Cardiac septum (tissue), 1 donor: ENCODE results near the gene EPB41L4B. TPM values are rescaled to one million over a fixed set of nuclear protein-coding genes. Genes with fewer than 3 reads are reported as not detected.
"Not testable (repeated sequence)": the region's sequence is repeated elsewhere in the genome, so short reads cannot be mapped to it uniquely, and the experiment has no call there.

ENCODE experiments used
- DNase-seq: peaks from one replicate; pipeline ENCODE4 v3.0.0-alpha.2; 2020; ENCODE audit warnings: low spot score
- intact Hi-C: fragments of 100-400 bp; cut with DNase I; formaldehyde crosslinking; loops from one replicate; pipeline ENCODE4 v1.14.0; 2022
- long read RNA-seq: library from polyadenylated mRNA; unstranded; transcript quantifications from one replicate; pipeline ENCODE4 v2.0.0, GENCODE V29; 2021
- total RNA-seq: library from RNA; stranded (reverse); fragmentation: NEBNext Ultra II Directional; extraction: Animal tissue kit (Norgen Biotek cat#: 25700); gene quantifications from one replicate; pipeline ENCODE4 v1.2.1, GENCODE V29; 2021
- donor health status: DM: no; HTN: no; CAD: no.

The EPB41L4B gene
- 1.5 TPM for total RNA-seq
- long read RNA-seq, partial matches to known transcripts = 0 of 1 reads
- long read RNA-seq, other reads (novel, unspliced or antisense) = 1 of 1 reads

DNA sequence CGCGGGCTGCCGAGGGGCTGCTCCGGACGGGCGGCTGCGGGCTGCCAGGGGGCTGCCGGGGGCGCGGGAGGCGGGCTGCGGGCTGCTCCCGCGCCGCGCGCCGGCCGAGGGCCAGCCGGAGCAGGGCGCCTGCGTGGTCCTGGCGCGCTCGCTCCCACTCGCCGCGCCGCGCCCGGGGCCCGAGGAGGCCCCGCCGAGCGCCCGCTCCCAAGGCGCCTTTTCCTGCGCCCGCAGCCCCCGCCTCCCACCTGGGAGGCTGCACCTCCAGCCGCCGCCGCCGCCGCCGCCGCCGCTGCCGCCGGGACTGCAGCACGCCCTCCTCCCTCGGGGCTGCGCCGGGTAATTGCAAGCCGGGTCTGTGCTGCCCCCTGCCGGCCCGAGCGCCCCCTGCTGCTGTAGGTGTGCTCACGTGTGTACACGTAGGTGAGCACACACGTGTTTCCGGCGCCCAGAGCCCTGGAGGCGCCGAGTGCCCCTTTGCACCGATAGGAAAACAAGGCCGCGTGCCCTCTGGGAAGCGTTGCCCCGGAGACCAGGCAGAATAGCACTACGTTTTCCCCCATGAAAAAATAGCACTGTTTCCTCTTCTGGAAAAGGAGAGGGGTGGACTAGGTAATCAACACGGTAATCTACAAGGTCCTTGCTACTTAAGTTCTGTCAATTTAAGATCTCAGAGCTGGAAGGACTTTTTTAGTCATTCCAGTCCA, at the start of gene EPB41L4B:
Gene EPB41L4B (minus strand): TSS at position 318 of the 707 bp plus-strand sequence. CDS start 613 bp downstream, outside the sequence.
- peak; percentile 90 for DNase-seq
- intact Hi-C loops = loop anchor here (2.0 kb wide), 1 partner anchor 76 kb away; no protein-coding TSS in a partner anchor

DNA sequence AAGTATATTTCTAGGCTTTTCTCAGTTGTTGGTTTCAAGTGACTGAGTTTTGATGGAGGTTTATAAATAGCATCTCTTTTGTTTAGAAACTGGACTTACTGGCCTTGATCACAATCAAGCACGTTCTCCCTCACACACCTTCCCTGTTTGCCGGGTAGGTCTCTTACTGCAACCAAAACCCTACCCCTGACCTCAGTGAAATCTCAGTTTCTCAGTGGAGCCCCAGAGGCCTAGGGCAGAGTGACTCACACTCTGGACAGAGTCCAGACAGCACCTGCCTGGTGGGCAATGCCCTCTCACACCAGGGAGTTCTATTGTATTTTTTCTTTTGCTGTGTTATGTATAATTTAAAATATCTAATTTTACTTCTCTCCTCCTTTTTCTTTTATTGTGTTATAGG, 48.4 kb upstream of the EPB41L4B start:
- intact Hi-C loops = no loop called here
- no peak for DNase-seq

DNA sequence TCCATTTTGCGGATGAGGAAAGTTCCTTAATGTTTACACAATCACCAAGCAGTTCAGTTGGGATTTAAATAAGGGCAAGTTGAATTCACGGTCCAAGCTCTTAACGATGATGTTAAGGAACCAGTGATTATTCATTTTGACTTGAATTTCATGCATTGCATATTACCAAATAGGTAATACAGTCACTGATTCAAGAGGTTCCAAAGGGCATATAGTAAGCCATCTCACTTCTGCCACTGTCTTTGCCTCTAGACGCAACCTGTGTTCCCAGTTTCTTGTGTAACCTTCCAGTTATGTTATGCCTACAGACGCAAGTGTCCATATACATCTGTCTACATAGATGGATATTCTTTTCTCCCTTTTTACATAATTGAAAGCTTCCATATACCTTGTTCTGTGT, 39.9 kb upstream of the EPB41L4B start:
- DNase-seq = no peak
- intact Hi-C loops = no loop called here

DNA sequence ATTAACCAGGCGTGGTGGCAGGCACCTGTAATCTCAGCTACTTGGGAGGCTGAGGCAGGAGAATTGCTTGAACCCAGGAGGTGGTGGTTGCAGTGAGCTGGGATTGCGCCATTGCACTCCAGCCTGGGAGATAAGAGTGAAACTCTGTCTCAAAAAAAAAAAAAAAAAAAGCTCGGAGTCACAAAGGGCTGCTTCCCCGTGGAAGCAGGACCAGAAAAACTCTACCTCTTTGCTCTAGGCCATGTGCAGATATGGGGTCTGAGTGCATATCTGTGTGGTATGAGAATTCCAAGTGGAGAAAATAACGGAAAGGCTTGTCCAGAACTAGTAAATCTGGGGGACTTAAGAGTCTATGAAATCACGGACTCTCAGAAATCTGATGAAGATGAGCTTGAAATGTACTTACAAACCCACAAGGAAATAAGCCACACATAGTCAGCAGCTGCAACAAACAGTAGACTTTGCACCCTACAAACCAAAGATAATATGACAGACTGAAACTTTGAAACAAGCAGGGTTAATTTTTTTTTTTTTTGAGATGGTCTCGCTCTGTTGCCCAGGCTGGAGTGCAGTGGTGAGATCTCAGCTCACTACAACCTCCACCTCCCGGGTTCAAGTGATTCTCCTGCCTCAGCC, 38.2 kb upstream of the EPB41L4B start:
- DNase-seq, intact Hi-C loops: not testable (repeated sequence)

DNA sequence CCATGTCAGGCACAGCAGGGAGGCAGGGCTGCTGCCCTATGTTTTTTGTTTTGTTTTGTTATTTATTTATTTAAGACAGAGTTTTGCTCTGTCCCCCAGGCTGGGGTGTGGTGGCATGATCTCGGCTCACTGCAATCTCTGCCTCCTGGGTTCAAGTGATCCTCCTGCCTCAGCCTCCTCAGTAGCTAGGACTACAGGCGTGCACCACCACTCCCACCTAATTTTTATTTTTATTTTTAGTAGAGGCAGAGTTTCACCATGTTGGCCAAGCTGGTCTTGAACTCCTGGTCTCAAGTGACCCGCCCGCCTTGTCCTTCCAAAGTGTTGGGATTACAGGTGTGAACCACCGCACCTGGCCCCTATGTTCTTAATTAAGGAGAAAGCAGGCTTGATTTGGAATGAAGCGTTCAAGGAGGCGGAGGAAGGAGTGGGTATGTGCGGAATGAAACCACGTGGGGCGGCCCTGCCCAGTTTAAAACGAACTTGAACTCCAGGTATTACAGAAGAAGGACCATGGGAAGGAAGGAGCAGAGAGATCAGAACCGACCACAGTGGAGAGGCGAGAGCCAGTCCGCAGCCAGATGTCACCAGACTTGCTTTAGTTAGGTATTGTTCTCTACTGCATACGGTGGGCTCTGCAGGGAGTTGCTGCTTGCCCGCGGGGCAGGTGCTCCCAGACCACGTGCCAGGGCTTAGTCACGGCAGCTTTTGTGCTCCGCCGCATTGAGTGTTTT, 34.9 kb upstream of the EPB41L4B start:
- intact Hi-C loops = no loop called here
- no peak for DNase-seq

DNA sequence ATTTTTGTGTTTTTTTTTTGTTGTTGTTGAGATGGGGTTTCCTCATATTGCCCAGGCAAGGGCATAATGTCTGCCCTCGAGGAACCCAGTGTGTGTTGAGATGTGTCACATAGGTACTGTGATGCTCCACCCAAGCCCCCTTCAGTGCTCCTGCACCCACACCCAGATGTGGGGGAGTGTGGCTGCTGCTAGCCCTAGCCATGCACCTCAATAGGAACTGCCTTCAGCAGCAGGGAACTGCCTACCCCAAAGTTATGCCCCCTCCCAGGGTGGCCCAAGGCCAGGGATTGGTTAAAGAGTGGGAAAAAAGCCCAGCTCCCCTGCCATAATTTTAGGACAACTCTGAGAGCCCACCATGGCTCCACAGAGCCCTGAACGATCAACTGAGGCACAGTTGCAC, 33.3 kb upstream of the EPB41L4B start:
- DNase-seq = no peak
- intact Hi-C loops = no loop called here

DNA sequence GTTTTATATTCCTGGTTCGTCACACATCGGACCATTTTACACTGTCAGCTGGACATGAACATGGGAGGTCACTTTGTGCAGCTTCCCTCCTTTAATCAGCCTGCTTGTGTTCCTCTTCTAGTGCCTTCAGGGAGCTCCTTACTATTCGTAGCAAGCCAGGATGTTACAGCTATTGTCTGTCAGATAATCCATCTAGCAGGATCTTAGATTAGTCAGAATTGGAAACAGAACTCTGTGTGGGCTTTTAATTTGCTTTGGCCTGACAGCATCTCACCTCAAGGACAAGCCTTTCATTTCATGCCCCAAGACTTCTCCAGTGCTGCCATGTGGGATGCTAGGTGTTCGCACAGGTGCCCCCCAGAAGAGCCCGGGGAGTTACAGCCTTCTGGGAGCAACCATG, 30.2 kb upstream of the EPB41L4B start:
- no peak for DNase-seq
- intact Hi-C loops = no loop called here

DNA sequence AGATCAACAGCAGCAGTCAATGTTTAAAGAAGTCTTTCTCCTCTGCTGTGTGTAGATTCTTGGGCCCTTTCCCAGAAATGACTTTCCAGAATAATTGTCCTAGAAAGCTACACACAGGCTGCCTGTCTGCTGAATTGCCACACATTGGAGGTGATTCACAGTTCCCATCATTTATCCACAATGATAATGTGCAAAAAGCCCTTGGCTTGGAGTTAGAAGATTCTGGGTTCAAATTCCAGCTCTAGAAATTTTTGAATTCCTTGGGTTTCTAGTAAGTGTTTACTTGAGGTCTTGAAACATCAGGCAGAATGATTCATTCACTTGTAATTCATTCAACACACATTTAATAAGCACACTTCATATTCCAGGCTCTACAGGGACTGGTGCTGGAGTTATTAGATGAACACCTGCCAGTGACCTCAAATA, 28.6 kb upstream of the EPB41L4B start:
- intact Hi-C loops = no loop called here
- no peak for DNase-seq

DNA sequence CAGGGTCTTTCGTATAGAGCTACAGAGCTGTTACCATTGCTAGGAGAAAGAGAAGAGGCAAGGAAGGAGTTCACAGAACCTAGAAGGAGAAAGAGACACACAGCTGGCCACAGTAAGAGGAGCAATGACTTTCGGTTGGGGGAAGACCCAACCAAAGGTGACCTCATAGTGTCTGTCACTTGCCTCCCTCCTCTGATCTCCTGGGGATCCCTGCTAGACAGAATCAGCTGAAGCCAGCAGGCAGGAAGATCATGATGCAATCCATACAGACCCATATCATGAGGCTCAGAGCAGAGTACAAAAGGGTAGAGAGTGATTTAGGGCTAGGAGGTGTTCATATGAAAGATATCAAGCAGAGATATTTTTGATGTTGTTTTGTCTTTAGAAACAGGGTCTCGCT, 26.0 kb upstream of the EPB41L4B start:
- intact Hi-C loops = no loop called here
- no peak for DNase-seq

DNA sequence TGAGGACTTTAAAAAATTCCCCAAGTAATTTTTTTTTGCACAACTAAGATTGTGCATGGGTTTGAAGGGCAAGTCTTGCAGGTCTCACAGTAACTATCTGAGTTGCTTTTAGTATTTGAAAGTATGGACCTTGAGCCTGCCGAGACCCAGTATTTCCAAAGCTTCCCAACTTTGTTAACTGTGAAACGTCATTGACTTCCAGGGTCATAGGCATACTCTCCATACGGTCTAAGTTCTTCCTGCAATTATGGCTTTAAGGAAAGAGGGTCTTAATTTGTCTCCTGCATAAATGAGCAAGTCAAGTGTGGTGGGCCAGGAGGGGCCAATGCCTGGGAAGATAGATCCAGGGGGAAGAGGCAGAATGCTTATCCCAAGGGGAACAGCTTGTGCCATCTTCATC, 24.0 kb upstream of the EPB41L4B start:
- intact Hi-C loops = no loop called here
- no peak for DNase-seq

DNA sequence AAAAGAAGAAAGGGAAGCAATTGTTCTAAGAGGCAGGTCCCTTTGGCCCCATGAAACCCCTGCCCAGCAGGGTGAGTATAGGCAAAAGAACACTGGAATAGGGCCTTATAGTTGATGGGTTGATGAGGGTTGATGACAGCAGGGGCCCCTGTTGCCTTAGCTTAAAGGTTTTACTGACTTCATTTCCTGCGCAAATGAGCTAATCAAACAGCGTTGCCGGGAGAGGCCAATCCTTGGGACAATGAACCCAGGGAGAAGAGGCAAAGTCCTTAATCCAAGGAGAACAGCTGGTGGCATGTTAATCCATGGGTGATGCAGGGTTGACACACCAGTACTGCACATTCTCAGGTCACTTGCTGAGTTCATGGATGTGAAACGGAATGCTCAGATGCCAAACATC, 22.0 kb upstream of the EPB41L4B start:
- no peak for DNase-seq
- intact Hi-C loops = no loop called here

DNA sequence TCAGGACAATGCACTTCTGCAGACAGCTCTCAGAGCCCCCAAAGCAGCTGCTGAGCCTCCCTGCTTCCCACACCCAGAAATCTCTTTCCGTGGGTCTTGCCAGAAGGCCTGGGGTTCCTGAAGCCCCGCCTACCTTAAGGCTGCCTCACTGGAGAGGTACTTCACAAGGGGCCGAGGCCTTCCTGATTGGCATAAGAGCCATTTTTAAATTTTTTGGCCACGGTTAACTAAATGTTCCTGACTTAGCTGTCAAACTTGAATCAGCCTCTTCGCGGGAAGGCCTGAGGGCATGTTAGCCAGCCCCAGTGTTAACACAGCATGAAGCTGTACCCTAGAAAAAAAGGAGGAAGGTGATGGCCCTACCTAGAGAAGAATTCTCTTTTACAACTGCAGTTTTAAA, 20.7 kb upstream of the EPB41L4B start:
- intact Hi-C loops = no loop called here
- DNase-seq = no peak

DNA sequence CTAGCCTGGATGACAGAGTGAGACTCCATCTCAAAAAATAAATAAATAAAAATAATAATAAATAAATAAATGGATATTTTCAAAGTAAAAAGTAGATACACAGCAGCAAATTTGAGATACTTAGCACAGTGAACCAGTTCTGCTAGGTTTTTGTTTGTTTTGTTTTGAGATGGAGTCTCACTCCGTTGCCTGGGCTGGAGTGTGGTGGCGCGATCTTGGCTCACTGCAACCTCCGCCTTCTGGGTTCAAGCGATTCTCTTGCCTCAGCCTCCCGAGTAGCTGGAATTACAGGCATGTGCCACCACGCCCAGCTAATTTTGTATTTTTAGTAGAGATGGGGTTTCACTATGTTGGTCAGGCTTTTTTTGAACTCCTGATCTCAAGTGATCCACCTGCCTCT, 20.1 kb upstream of the EPB41L4B start:
- intact Hi-C loops, DNase-seq: not testable (repeated sequence)

DNA sequence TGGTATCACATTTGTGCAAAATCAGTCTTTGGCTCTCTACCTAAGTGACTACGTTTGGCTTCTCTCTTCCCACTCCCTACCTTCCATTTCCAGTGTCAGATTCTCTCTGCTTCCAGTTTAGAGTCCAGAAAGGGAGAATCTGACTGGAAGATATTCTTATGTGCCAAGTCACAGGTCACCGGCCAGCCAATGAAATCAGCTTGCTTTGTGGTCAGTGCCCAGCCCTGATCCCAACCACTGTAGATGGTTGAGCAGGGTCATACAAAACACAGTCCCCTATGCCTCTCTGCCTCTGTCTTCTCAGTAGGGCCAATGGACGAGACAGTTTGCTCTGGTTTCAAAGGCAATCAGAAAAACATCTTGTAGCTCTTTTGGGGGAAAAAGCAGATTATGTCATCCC, 15.6 kb upstream of the EPB41L4B start:
- intact Hi-C loops = no loop called here
- no peak for DNase-seq

DNA sequence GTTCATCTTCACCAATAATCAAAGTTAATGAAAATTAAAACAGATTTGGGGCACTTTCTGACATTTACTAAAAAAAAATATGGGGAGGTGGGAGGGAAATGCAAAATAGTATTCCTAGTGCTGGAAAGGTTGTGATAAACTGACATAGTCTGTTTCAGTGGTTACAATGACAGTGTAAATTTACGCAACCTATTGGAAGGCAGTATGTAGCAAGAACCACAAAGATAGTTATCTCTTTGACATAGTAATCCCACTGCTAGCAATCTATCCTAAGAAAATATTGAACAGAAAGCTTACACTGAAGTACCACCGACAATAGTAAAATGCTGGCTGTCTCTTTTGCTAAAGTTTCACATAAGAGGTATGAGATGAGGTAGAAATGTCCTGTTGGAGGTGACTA, 15.1 kb upstream of the EPB41L4B start:
- DNase-seq = no peak

DNA sequence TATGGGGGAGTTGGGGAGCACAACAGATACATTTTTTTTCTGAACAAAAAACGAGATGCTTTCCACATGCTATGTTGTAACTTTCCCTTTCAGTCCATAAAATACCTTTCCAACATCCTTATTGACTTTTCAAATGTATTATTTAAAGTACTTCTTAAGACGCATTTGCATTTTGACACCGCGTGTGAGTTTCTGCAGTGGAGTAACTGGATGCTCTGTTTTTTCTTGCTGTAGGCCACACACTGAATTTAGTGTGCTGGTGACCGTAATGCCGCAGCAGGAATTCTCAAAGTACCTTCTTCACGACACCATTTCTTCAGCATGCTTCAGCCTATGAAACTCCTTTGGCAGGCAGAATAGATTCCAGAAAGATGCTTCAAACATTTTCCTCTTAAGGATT, 14.3 kb upstream of the EPB41L4B start:
- DNase-seq = no peak
- intact Hi-C loops = no loop called here

More for the DNA sequence above, 15.1 kb upstream of the EPB41L4B start:
- intact Hi-C loops = no loop called here

DNA sequence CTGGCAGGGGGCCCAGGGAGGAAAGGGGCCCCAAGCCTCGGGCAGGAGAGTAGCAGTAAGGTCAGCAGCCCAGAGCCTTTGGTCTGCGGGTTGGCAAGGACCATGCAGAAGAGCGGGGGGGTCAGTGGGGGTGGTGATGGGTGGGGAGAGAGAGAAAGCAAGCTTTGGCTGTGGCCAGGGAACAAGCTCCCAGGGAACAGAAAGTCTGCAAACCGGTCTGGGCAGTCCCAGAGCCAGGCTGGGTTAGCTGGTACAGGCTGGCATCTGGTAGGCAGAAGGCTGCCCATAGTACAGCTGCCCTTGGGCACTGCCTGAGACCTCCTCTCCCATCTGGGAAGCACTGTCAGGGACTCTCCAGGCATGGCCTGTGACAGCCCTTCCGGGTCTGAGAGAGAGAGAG, 10.5 kb upstream of the EPB41L4B start:
- DNase-seq = peak; percentile 81
- intact Hi-C loops = no loop called here

DNA sequence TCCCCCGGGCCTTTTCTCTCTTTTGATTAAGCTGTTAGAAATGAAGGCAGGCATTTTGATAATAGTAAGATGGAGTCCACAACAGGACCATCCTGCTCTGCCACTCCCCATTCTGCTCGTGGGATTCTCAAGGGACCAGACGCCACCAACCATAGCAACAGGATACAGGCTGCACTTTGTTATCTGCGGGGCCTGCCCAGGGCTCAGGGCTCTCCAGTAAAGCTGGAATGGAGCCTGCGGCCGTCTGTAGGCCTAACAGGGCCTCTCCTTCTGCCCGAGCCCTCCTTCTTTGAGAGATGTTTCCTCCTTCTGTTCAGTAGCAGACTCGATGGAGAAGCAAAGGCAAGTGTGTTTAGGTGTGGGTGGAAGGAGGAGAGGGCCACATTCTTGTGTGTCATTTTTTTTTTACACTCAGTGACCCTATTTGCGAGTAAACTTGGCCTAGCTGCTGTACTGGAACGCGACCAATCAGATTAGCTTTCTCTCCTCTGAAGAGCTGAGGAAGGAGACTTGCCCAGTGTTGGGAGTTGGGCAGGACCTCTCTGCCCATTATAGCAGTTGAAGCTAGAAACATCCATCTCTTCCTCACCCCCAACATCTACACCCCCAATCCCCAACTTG, 8.9 kb upstream of the EPB41L4B start:
- DNase-seq = no peak
- intact Hi-C loops = no loop called here

DNA sequence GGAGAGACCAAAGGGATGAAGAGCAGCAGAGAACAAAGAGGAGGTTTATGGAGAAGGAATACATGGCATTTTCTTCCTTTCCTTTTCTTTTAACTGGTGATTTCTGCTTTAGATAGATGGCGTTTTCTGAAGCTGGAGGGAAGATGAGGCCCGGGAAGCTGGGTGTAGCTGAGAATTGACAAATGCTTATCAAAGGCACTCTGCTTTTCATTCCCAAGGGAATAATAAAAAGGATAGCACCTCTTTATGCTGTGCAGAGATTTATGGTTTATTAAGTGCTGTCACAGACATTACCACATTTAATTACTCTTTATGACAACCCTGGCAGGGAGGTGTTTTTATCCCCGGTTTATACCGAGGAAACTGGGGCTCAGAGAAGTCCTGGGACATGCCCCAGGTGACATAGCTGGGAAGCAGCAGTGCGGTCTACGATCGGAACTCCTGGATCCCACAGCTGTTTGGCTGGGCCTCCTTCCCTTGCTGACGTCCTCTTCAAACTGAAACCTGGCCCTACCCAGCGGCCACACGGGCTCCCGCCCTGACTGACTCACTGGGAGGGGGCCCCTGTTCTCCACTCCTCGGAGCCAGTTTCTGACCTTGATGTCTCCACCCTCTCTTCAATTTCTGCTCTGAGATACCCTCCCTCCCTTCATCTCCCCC, 8.2 kb upstream of the EPB41L4B start:
- DNase-seq = no peak
- intact Hi-C loops = no loop called here

DNA sequence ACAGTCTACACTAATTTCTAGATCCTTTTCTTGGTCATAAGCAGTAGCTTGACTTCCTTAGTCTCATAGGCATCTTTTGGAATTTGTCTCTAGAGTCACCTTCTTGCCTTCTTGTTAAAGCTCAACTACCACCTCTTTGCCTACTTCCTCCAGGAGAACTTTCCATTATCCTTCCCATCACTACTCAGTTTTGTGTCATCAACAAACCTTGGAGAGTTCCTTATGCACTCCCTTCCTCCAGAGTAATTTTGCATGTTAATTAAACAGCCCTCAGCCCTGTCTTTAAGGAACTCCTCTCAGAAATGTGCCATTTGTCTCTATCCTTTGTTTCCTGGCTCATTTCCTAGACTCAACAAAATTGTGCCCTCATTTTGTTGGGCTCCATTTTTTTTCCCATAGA, 4.2 kb upstream of the EPB41L4B start:
- intact Hi-C loops = no loop called here
- no peak for DNase-seq
